ENCODE results near the gene MRPS10. TPM values are rescaled to one million over a fixed set of nuclear protein-coding genes. Genes with fewer than 3 reads are reported as not detected.

MRPS10 gene
- polyA plus RNA-seq, 2 of the 4 experiments (the other 2 are of a cell fraction) = 31.5 to 60.7 TPM

DNA sequence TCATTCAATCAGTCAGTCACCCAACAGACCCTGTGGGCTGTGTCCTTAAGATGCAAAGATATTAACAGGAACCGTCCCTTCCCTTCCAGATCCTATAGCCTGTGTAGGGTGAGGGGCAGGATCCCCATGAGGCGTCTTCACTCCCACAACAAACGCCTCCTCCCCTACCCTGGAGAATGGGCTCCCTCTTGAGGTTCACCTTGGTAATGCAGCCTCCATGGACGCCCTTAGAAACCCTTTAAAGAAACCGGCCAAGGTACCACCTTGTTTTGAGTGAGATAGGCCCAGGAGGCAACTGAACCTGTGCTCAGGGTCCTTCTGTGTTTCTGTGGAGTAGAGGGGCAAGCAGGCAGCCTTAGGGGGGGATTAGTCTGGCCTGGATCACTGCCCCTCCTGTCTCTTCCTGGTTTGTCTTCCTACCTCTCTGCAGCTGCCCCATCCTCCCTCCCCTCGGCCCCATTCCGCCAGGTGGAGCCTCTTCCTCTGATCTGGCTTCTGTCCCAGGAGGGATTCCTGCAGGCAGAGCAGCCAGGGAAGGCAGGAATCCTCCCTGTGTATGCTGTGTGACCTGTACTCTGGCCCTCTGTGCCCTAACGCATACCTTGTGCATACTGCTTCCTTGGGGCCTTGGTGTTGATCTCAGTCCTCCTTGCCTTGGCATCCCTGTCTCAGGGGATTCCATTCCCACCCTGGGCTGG lies 51.1 kb downstream of the MRPS10 start:
- POLR2A ChIA-PET = no interaction called here
- no peak for FAIRE-seq
- peak overlapping the region; percentile 70 to 86; a peak in 5 of 6 replicates for H3K27ac ChIP-seq

DNA sequence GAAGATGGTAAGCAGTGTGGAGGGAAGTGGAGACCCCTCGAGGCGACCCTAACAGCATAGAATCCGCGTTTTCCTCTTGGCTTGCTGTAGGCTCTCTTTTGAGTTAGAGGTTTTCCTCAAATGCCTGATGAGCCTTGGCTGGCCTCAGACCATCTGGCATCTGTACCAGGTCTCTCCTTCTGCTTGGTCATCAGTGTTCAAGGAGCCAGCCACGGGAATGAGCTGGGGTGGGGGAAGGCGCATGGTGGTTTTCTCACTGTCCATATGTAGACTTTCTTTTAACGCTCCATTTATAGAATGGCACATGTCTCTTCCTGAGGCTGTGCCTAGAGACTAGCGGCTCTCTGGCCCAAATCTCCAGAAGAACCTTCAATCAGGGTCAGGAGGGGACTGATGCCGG lies 52.6 kb downstream of the MRPS10 start:
- 71% methylated on average over 9 of the region's 9 CpGs for WGBS (ENCODE audit: missing lambda C conversion rate)
- FAIRE-seq = no peak

More for the DNA sequence above, 51.1 kb downstream of the MRPS10 start:
- H3K9me3 ChIP-seq = no peaks in the 10 kb centered on the region
- peak; percentile 72 to 81 for DNase-seq (ENCODE audit: low read depth in 1 of 2, low spot score in 1 of 2)
- TF ChIP-seq EP300 (IDR thresholded peaks at IDR 0.05) (no peak), RAD21 (conservative IDR thresholded peaks at IDR 0.05 in 1 of 2, IDR thresholded peaks at IDR 0.05 in 1 of 2) (peak; percentile 90 to 91), EHMT2 (IDR thresholded peaks at IDR 0.05; ENCODE audit: low read depth) (no peak), TP53 (CRISPR knock-in tag; IDR thresholded peaks at IDR 0.05) (no peak), RFX5 (IDR thresholded peaks at IDR 0.05) (no peak), POLR2A (IDR thresholded peaks at IDR 0.05; ENCODE audit: low read length) (no peak), CBX2 (IDR thresholded peaks at IDR 0.05; ENCODE audit: borderline replicate concordance, low read depth) (no peak), SMC3 (IDR thresholded peaks at IDR 0.05) (peak; percentile 90)
- TF ChIP-seq, protein P1, sequence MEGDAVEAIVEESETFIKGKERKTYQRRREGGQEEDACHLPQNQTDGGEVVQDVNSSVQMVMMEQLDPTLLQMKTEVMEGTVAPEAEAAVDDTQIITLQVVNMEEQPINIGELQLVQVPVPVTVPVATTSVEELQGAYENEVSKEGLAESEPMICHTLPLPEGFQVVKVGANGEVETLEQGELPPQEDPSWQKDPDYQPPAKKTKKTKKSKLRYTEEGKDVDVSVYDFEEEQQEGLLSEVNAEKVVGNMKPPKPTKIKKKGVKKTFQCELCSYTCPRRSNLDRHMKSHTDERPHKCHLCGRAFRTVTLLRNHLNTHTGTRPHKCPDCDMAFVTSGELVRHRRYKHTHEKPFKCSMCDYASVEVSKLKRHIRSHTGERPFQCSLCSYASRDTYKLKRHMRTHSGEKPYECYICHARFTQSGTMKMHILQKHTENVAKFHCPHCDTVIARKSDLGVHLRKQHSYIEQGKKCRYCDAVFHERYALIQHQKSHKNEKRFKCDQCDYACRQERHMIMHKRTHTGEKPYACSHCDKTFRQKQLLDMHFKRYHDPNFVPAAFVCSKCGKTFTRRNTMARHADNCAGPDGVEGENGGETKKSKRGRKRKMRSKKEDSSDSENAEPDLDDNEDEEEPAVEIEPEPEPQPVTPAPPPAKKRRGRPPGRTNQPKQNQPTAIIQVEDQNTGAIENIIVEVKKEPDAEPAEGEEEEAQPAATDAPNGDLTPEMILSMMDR (IDR thresholded peaks at IDR 0.05) = peak; percentile 85
- WGBS (ENCODE audit: missing lambda C conversion rate) = 7% methylated on average over 3 of the region's 8 CpGs
- CTCF ChIA-PET = interaction anchor here (0.6 to 13.1 kb wide), 25 partner anchors 15 to 706 kb away, joined by 3 to 172 read pairs (median 4); partner anchors contain the start of genes C6orf132, GUCA1B and MRPS10
- peak overlapping the region; percentile 2; the same call in 2 of the 3 replicates for H3K4me2 ChIP-seq
- peaks cover 5% of the 10 kb centered on the region; the same call in 2 of the 3 replicates for H3K4me1 ChIP-seq
- ATAC-seq = peak; percentile 92 to 93
- no peak overlapping the region for H3K4me3 ChIP-seq

DNA sequence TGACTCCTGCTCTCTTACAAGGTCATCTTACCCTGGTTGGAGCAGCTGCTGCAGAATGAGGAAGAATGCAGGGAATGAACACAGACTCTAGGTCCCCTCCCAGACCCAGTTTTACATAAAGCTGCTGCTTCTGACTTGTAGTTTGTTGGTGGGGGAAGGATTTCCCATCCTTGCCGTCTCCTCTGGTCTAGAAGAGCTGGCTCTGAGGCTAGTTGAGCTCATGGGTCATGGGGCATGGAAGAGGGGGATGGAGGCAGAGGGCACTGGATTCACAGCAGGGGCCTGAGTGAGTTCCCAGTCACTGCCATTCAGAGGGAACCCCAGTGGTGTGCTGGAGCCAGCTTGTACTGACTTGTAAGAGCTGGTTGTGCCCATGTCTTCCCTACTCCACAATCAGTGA lies 53.7 kb downstream of the MRPS10 start:
- ATAC-seq = no peak
- ChIA-PET POLR2A (no interaction called here), CTCF (interaction anchor here (1.1 to 13.1 kb wide), 6 partner anchors 10 to 83 kb away, joined by 3 to 172 read pairs (median 4); no protein-coding TSS in a partner anchor)
- no peak overlapping the region for H3K4me2 ChIP-seq
- WGBS (ENCODE audit: missing lambda C conversion rate) = 67% methylated on average over 1 of the region's 1 CpG
- no peak overlapping the region for H3K4me3 ChIP-seq
- DNase-seq (ENCODE audit: low read depth in 1 of 2, low spot score in 1 of 2) = no peak
- no peak for FAIRE-seq
- no peak overlapping the region for H3K27ac ChIP-seq
- peaks cover 5% of the 10 kb centered on the region; the same call in 2 of the 3 replicates for H3K4me1 ChIP-seq
- TF ChIP-seq NR3C1 (IDR thresholded peaks at IDR 0.05) (no peak), RFX5 (IDR thresholded peaks at IDR 0.05) (no peak), POLR2A (IDR thresholded peaks at IDR 0.05; ENCODE audit: low read length) (no peak), RNF2 (IDR thresholded peaks at IDR 0.05; ENCODE audit: borderline replicate concordance, low read depth) (no peak), GATA3 (IDR thresholded peaks at IDR 0.05; ENCODE audit: borderline replicate concordance) (no peak), HOXB5 (CRISPR knock-in tag; IDR thresholded peaks at IDR 0.05) (no peak), EHF (CRISPR knock-in tag; IDR thresholded peaks at IDR 0.05) (no peak), RCOR1 (IDR thresholded peaks at IDR 0.05; ENCODE audit: low read depth, low read length) (no peak), CEBPB (IDR thresholded peaks at IDR 0.05) (no peak)
- TF ChIP-seq, protein P1 (IDR thresholded peaks at IDR 0.05) = no peak
- TF ChIP-seq, protein P2, sequence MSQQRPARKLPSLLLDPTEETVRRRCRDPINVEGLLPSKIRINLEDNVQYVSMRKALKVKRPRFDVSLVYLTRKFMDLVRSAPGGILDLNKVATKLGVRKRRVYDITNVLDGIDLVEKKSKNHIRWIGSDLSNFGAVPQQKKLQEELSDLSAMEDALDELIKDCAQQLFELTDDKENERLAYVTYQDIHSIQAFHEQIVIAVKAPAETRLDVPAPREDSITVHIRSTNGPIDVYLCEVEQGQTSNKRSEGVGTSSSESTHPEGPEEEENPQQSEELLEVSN (IDR thresholded peaks at IDR 0.05; ENCODE audit: borderline replicate concordance, low read depth) = no peak
- TF ChIP-seq, protein P3, sequence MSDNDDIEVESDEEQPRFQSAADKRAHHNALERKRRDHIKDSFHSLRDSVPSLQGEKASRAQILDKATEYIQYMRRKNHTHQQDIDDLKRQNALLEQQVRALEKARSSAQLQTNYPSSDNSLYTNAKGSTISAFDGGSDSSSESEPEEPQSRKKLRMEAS (IDR thresholded peaks at IDR 0.05) = no peak
- no peaks in the 10 kb centered on the region for H3K9me3 ChIP-seq

More for the DNA sequence above, 52.6 kb downstream of the MRPS10 start:
- DNase-seq (ENCODE audit: low read depth in 1 of 2, low spot score in 1 of 2) (no peak), ATAC-seq (no peak)
- Histone ChIP-seq H3K4me2 (no peak overlapping the region), H3K4me3 (no peak overlapping the region), H3K27ac (no peak overlapping the region), H3K4me1 (peaks cover 5% of the 10 kb centered on the region; the same call in 2 of the 3 replicates), H3K9me3 (no peaks in the 10 kb centered on the region)
- POLR2A ChIA-PET = no interaction called here
- no peak for TF ChIP-seq HDAC2 (IDR thresholded peaks at IDR 0.05)
- no peak for TF ChIP-seq ESRRA (IDR thresholded peaks at IDR 0.05; ENCODE audit: borderline replicate concordance, low read length)
- CTCF ChIA-PET = interaction anchor here (0.9 to 13.1 kb wide), 8 partner anchors 11 to 95 kb away, joined by 3 to 172 read pairs (median 4); partner anchors contain the start of gene GUCA1B
